HG03575 (cell line): ENCODE results near the gene SFXN2.

Experiments
- ATAC-seq: cut with Tn5 transposase; IDR thresholded peaks from one replicate; pipeline ENCODE4 v1.9.1; 2021; ENCODE audit not compliant: unreplicated experiment, insufficient number of reproducible peaks, low FRiP score; ENCODE audit errors: extremely low read depth

SFXN2 gene

GRCh38 chr10:102782673-102783551 lies 68.5 kb downstream of the SFXN2 start:
- ATAC-seq: no peak

- ATAC-seq: no peak
Observed at GRCh38 chr10:102783568-102783967, 69.1 kb downstream of the SFXN2 start.

DNA sequence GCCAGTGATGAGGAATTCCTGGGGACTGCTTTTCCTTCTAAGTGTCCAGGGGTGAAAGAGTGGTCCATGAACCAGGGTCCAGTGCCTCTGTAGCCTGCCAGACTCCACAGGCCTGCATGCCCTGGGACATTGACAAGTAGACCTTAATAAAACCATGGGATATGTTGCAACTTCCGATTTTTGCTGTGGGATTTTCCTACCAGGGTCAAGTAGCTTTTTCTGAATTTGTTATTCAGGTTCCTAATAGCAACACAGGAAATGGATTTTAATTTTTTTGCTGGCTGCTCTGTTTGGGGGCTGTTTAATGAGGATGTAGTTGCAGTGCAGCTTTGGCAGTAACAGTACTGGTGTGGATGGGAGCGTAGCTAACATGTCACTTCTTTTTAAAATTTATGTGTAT lies 71.4 kb downstream of the SFXN2 start:
- ATAC-seq: no peak

DNA sequence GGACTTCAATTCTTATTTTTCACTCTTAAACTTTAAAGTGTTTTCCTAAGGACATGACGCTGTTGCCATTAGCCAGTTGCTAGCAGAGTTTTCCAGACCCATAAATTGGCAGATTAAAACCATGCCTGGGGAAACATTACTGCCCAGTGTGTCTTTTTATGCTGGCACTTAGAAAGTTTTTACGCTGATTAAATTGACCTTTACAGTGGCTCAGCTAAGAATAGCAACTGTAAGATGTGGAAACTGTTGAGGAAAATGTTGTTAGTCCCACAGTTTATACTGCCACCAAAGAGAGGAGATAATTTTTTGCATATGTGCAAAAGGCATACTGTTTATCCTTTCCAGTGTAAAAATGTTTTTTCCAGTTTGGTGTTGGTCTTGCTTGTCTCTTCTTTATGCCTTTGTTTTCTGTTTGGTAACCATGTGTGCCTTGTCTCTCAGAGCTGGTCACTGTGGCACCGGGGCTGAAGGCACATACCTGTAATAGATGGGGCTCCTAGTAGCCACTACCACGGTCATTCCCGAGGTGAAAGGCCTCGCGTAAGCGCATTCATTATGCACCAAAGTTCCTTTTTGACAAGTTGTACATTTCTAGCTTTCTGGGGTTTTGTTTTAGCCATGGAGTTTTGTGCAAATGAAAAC lies 77.4 kb downstream of the SFXN2 start:
- no peak for ATAC-seq
